ENCODE measurements around the gene PTPRQ. TPM values are rescaled to one million over a fixed set of nuclear protein-coding genes. Genes with fewer than 3 reads are reported as not detected.
A peak's percentile ranks its signal among the peaks of the same experiment; 100 is the strongest.

Gene PTPRQ
- total RNA-seq, 1 donor from 2014 or later = 85.7 TPM

DNA sequence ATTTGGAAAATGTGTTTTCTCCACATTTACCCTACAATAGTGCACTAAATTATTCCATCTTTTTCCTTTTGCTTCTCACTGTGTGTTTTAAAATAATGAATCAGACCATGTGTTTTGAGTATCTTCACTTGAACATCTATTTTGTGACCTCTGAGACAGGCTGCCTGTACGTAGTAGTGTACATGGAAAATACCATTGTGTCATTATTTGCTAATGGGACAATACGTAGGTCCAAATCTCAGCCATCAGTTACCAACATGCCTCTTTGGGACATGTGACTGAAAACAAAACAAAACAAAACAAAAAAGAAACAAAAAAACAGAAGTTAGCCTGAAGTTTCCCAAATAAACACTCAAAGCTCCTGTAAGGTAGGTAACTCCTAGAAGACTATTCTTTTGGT, 256.3 kb downstream of the PTPRQ start:
- DNase-seq (ENCODE audit: low spot score) = no peak

DNA sequence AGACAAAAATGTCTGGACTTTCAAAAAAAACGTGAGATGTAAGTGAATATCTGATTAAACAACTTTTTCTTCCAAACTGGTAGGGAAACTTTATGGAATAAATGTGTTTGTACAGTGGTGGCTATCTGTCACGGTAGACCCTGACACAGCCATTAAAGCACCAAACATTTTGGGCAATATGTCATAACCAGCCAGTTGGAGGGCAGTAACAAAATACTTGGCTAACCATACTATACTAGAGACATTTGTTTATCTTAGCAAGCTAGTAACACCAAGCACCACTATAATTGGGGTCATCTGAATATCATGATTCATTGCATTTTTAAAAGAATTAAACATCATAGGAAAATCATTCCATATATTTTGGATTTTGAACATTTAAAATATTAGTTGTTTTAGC, 257.4 kb downstream of the PTPRQ start:
- DNase-seq (ENCODE audit: low spot score) = no peak

DNA sequence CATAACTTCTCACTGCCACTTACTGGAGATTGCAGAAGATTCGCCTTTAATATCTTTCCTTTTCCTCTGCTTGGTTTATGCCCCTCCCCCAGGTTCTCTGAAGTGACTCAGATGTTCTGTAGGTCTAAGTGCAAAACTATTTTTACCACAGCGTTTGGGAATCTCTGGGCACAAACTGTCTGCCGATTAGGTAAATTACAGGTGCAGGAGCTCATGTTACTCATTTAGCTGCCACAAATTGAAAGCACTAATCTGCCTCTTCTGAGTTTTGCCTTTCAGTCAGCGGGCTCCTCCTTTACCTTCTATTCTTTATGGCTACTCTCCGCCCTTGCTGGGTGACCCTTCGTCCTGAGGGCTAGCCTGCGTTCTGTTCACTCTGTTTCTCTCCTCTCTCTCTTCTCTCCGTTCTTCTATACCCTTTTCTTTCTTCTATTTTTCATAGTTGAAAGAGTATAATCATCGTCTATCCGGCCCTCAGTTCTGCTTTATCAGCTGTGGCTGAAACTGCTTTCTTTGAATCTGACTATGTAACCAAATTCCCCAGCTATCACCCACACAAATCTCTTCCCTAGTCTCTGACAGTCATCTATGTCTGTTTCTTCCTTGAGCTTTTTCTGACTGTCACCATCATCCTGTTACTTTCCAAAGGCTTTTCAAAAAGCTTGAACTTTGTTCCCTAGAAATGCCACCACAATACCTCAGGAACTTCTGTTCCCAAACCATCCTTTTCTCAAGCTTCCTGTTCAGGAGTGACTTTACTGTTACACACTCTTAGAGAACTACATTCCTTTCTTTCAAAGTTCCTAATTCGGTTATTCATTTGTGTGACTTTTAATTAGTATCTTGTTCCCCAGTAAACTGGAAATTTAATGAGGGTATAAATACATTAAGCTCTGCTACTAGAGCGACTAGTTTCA, 259.1 kb downstream of the PTPRQ start:
- peak; percentile 38 for DNase-seq (ENCODE audit: low spot score)

DNA sequence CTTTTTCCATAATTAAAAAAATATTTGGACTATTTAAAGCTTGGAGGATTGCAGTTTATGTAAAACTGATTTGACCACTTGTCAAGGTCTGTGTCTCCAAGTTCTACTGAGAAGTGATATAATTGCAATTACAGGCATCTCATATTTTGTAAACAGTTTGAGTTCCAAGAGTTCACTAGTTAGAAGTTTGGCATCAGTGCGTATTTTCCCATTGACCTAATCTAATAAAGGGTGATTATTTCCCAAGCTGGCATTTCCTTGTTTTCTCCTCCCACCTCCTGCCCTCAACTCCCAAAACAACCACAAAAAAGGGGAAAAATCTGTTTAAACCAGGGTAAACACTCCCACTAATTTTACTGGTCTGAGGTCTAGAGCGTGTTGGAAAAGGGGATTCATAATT, 260.4 kb downstream of the PTPRQ start:
- no peak for DNase-seq (ENCODE audit: low spot score)

DNA sequence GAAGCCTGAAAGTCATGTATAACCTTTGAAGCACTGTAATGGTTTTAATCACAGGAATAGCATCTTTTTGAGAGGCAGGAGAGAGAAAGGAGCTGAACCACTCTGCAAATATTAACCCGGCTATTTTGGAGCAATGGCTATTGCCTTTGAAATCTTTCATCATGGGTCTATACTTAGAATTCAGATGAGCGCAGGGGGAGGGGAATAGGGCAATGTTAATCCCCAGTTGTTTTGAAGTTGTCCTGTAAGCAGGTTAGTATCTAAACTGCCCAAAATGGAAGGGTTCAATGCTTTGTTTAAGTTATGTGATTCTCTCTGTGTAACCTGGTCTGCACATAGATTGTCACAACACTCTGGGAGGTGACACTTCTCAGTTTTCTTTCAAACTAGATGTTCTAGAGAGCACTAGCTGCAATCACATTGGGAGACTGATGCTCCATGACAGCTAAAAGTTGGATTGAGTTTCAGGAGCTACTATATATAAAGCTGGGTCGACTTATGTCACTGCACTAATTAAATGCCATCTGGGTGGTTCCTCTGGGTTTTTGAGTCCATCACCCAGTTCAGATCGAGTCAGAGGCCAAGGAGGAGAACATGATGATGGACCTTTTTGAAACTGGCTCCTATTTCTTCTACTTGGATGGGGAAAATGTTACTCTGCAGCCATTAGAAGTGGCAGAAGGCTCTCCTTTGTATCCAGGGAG, 263.2 kb downstream of the PTPRQ start, which contains the start of gene MYF6:
TSS of gene MYF6 (plus strand) at position 509 of the 704 bp plus-strand sequence. CDS start at position 595, 86 bp downstream.
- DNase-seq (ENCODE audit: low spot score) = no peak

DNA sequence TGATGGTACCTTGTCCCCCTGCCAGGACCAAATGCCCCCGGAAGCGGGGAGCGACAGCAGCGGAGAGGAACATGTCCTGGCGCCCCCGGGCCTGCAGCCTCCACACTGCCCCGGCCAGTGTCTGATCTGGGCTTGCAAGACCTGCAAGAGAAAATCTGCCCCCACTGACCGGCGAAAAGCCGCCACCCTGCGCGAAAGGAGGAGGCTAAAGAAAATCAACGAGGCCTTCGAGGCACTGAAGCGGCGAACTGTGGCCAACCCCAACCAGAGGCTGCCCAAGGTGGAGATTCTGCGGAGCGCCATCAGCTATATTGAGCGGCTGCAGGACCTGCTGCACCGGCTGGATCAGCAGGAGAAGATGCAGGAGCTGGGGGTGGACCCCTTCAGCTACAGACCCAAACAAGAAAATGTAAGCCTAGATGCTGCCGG, 263.8 kb downstream of the PTPRQ start:
- no peak for DNase-seq (ENCODE audit: low spot score)

DNA sequence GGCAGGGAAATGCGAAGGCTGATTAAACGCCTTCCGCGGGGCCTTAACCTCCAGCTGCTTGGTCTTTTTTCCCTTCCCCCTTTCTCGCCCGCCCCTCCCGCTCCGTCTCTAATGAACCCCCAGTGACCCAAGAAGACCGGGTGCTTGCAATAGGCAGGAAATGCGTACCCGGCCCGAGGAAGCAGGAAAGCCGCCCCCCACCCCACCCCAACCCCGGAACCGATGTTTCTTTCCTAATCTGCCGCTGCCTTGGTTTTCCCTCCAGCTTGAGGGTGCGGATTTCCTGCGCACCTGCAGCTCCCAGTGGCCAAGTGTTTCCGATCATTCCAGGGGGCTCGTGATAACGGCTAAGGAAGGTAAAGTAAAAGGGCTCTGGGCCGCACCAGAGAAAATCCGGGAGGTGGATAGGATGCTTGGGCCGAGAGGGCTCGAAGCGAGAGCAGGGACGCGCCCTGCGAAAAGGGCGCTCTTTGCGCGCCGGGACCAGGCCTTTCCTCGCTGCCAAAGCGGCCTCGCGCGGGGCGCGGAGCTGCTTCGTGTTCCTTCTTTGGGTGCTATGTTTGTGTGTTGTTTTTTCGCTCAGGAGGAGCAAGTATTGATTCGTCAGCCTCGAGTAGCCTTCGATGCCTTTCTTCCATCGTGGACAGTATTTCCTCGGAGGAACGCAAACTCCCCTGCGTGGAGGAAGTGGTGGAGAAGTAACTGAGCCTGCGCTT, 264.4 kb downstream of the PTPRQ start:
- DNase-seq (ENCODE audit: low spot score) = no peak

DNA sequence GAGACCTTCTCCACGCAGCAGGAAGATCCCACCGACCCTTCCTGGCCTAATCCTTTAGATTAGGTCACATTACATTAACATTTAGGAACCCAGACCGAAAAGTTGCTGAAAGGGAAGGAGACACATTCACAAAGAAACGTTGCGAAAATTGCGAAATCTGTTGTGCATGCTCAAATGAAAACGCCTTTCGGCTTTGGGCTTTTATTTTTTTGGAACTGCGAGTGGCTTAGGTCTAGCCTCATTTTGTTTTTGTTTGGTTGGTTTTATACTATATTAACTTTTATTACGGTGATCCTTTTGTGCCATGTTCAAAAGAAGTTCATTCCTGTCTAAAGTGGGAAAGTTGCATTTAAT, 264.9 kb downstream of the PTPRQ start:
- no peak for DNase-seq (ENCODE audit: low spot score)

DNA sequence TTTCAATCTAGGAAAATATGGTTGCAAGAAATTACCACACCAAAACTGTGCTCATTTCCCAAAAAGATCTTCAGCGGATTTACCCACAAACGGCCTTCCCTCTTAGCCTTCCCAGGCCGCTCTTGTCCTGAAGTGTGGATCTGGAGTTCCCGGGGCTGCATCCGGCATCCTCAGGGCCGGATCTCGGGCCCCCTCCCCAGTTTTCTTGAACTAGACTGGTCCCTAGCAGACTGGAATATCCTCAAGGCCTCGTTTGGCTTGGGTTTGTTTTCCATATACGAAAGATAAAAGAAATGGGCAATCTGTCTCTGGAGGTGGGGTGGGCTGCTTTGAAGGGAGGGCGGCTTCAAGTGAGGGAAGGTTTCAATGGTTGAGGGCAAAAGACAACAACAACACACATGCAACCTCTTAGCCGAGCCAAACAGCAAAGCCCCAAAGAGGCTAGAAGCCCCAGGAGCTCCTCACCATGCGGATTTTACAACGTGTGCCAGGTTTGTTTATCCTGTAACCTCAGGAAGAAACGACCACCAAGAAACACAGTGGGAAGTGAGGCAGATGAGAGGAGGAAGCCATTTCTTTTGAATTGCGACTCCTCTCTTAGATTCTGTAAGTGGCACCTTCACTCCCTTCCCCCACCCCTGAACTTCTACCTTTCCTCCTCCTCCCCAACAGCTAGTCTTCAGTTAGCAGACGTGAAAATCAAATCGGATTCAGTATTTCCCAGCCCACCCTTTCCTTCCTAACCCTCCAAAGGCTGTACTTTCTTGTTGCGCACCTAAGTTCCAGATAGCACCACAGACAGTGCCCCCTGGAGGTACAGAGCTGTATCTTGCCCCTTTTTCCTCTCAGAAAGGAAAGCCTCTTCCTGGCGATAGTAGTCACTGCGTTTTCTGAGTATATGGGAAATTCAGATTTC, 266.0 kb downstream of the PTPRQ start:
- DNase-seq (ENCODE audit: low spot score) = no peak

DNA sequence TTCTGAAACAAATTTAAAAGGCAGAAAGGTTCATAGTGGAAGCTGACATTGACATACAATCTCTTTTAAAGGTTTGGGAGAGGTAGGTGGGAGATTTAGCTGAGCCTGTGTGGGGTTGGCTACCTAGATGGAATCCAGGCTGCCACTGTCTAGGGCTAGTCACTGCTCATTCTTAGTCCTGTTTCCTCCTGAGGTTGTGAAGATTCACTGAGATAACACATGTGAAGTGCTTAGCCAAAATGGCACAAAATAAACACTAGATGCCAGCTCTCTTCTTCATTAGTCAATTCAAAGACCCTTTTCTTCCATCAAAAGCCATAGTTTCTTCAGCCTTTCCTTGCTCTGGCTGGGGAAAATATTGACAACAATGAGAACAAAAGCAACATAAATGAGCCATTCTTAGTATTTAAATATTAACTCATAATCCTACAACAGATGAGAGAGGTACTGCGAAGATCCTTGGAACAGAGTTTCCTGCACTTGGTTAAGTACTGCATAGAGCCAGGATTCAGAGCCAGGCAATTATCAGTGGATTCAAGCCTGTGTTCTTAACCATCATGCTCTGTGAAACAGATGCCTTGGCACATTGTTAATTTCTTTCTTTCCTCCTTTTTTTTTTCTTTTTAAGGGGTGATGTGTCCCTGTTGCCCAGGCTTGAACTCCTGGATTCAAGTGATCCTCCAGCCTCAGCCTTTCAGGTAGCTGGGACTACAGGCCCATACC, 266.9 kb downstream of the PTPRQ start:
- DNase-seq (ENCODE audit: low spot score) = no peak

DNA sequence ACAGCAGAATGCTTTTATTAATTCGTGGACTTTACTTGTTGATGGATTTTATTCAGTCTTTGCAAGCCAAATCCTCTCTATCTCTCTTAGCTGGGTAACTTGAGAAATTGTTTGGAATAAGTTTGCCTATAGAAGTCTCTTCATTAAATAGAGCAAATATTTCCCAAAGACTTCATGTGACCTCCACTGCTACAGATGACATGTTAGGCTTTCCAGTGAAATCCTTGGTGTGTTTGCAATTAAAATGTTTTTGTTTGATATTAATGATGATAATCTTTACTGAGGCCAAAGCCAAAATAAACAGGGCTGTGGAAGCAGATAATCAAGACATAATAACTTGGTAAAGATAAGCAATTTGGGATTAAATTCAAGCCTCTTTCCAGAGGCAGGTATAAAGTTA, 267.8 kb downstream of the PTPRQ start:
- no peak for DNase-seq (ENCODE audit: low spot score)

DNA sequence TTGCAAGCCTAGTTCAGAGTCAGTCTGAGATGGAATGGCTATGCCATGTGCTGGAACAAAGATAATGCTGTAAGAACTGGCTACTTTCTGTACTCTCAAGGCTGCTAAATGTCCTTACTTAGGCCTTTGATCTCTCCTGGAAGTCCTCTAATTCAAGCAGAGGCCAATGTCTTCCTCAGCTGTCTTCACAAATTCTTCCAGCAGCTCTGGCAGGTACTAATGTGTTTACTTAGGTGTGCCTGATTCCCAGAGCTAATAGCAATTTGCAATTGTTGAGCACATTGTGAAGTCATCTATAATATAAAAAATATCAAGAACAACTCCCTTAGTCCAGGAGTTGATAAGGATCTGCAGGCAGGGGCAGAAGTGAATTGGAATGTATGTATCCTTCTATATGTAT, 268.8 kb downstream of the PTPRQ start:
- no peak for DNase-seq (ENCODE audit: low spot score)

DNA sequence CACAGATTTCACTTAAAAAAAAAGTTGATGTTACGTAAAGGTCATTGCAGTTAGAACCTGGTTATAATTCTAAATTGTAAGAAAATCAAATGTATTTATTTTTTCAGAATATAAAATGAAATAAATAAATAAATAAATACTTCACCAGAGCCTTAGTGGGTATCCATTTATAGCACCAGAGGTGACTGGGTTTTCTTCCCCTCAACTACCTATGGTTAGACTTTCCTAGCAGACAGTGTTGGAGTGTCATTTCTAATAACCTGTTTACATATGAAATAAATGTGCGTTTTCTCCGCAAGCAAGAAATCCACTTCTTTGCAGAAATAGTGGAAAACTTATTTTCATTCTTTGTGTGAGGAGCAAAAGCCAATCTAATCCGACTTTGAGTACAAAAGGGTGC, 269.4 kb downstream of the PTPRQ start:
- DNase-seq (ENCODE audit: low spot score) = no peak

DNA sequence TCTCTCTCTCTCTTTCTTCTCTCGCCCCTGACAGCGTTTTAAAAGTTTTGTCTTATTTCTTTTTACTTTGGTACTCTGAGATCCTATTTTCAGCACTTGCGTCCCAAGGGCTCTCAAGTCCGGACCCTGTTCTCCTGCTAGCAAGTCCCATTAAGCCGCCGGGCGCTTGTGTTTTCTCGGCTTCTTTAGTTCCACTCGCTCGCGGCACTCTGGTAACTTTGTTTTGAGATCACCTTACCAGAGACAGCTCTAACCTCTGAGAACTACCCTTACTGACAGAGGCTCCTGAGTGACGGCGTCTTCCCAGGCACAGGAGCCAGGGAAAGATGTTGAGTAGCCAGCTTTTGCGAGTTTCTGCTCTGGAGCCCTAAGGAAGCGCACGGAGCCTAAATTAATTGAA, 270.0 kb downstream of the PTPRQ start:
- DNase-seq (ENCODE audit: low spot score) = peak; percentile 18

DNA sequence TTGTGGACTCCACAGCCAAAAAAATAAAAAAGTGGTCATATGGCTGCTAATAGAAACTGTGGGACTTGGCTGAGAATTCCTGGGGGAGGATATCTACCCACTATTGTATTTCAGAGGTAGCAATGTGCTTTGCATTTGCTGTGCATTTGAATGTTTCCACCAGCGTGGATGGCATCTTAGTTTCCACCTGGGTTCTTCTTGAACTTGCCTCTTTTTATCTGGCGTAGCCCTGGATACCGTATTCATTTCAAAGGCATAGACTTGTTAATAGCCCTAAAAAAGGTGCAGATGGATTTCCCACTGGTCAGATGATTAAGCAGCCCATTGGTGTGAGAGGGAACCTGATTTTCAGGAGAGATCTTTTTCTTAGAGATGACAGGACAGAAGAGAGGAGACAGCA, 270.8 kb downstream of the PTPRQ start:
- DNase-seq (ENCODE audit: low spot score) = no peak

DNA sequence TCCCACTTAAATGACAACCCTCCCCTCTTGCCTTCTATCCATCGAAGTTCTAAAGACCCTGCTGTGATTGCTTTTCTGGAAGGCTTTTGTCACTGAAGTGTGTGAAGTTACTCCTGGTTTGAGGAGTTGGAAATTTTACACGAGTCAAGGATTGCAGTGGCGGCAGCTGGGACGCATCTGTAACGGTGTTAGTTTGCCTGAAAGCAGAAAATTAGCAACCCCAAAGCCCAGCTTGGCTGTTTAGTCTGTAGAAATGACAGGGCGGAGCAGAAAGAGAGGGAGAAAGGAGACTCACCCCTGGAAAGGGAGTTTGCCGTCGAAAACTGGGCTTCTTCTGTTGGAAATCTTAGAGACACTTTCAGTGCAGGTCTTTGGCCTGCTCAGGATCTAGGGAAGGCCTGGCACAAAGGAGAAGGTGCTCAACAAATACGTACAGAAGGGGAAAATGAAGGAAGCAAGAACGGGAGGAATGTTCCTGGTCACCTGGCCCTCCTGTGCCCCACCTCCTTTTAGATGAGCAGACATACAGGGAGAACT, 271.7 kb downstream of the PTPRQ start:
- no peak for DNase-seq (ENCODE audit: low spot score)

DNA sequence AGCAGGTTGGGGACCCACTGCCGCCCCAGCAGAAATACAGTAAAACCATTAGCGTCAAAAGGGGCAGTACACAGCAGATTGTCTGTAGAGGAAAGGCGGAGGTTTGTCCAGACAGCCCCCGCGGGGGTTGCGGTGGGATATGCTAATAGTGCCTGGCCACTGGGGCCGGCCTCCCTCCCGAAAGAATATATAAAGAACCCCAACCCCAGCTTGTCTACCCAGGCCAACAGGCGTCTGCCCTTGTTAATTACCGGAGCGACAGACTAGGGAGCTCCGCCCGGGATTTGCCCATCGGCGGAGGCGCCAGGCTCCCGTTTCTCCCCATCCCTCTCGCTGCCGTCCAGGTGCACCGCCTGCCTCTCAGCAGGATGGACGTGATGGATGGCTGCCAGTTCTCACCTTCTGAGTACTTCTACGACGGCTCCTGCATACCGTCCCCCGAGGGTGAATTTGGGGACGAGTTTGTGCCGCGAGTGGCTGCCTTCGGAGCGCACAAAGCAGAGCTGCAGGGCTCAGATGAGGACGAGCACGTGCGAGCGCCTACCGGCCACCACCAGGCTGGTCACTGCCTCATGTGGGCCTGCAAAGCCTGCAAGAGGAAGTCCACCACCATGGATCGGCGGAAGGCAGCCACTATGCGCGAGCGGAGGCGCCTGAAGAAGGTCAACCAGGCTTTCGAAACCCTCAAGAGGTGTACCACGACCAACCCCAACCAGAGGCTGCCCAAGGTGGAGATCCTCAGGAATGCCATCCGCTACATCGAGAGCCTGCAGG, 272.8 kb downstream of the PTPRQ start, which contains the start of gene MYF5:
TSS of gene MYF5 (plus strand) at position 217 of the 774 bp plus-strand sequence. CDS start at position 369, 152 bp downstream.
- no peak for DNase-seq (ENCODE audit: low spot score)

DNA sequence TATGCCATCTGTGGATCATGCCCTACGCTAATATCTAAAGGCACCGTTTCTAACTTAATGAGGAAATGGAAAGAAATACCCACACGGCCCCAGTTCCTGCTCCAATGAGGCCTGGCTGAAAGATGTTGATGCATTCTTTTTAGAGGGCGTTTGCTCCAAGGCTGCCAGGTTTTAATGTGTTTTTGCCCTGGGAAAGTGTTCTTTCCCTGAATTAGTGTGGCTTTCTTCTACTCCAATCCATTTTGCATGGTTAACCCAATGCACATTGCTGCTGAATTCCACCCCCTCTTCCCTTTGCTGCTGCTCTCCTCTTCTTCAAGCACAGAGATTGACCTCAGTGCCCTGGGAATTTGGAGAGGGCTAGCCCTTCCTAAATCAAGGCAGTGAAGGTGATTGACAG, 273.8 kb downstream of the PTPRQ start:
- DNase-seq (ENCODE audit: low spot score) = no peak

DNA sequence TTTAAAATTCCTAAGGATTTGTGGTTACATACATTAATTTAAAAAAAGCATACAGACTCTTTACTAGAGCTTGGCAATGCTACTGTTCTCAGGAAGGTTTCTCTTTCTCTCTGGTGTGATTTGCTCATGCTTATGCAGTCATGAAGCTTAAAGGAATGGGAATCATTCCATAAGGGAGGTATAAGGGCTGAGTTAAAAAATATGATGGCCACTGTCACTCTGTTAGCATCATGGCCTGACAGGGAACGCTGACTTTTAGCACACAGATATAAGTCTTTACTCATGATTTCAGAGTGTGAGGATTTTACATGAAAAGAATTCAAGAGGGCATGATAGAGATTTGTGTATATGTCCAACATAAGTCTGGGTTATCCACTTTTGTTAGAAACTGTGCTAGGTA, 276.5 kb downstream of the PTPRQ start:
- no peak for DNase-seq (ENCODE audit: low spot score)
